HG03432 (cell line): ENCODE measurements around the gene TCP1.
A peak's percentile ranks its signal among the peaks of the same experiment; 100 is the strongest.
"Not testable (repeated sequence)": the region's sequence is repeated elsewhere in the genome, so short reads cannot be mapped to it uniquely, and the experiment has no call there.

Experiments used
- ATAC-seq: cut with Tn5 transposase; IDR thresholded peaks from one replicate; pipeline ENCODE4 v1.9.1; 2021; ENCODE audit warnings: mild to moderate bottlenecking, moderate library complexity; ENCODE audit not compliant: unreplicated experiment

The TCP1 gene

GRCh38 chr6:159817951-159818739 is 28.7 kb upstream of the TCP1 start:
- ATAC-seq: no peak

DNA sequence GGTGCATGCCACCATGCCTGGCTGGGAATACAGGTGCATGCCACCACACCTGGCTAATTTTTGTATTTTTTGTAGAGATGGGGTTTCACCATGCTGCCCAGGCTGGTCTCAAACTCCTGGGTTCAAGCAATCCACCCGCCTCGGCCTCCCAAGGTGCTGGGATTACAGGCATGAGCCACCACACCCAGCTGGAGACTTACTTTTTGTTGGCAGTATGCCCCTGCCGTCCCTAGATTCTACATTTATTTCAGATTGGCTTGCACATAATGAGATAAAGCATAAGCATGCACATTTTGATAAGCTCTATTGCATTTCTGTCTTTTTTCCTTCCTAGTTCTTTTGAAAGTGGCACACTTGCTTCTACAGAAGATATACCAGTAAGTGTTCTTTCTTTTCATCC is 27.4 kb upstream of the TCP1 start:
- not testable (repeated sequence) for ATAC-seq

- ATAC-seq: no peak
Observed at GRCh38 chr6:159815410-159815809, 26.0 kb upstream of the TCP1 start.

GRCh38 chr6:159813781-159814180 is 24.4 kb upstream of the TCP1 start:
- ATAC-seq: no peak

DNA sequence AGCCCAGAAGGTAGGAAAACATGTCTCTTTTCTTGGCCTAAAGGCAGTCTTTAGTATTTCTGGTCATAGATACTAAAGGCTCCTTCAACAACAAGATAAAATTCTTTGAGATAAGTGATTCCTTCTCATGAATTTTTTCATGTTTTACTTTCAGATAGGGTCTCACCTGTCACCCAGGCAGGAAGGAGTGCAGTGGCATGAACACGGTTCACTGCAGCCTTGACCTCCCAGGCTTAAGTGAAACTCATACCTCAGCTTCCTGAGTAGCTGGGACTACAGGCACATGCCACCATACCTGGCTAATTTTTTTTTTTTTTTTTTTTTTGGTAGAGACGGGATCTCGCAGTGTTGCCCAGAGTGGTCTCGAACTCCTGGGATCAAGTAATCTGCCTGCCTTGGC is 19.7 kb upstream of the TCP1 start:
- no peak for ATAC-seq

- no peak for ATAC-seq
Observed at GRCh38 chr6:159808647-159809046, 19.2 kb upstream of the TCP1 start.

DNA sequence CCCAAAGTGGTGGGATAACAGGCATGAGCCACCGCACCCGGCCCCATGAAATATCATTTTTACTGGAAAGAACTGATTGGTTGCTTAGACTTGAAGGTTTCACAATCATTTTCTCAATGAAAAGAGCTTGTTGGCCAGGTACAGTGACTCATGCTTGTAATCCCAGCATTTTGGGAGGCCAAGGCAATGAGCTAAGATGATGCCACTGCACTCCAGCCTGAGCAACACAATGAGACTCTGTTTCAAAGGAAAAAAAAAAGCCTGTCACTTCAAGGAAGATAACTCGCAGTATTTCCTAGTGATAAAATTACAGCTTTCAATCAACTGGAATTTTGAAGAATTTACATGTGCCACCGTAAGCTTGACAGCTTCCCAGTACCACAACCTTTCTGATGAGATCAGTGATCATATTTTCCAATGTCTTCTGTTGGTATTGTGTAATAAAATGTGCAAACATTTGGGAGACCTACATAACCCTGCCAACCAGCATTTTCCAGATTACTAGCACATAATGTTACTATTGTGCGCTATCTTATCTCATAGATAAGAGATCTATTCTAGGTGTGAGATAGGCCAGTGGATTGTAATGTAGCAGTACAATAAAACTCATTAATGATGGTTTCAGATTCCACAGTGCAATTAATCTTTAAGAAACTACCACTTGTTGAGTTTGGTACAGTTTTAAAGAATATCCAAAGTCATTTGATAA is 17.9 kb upstream of the TCP1 start:
- ATAC-seq: no peak

- ATAC-seq: no peak
Observed at GRCh38 chr6:159806021-159806458, 16.6 kb upstream of the TCP1 start.

DNA sequence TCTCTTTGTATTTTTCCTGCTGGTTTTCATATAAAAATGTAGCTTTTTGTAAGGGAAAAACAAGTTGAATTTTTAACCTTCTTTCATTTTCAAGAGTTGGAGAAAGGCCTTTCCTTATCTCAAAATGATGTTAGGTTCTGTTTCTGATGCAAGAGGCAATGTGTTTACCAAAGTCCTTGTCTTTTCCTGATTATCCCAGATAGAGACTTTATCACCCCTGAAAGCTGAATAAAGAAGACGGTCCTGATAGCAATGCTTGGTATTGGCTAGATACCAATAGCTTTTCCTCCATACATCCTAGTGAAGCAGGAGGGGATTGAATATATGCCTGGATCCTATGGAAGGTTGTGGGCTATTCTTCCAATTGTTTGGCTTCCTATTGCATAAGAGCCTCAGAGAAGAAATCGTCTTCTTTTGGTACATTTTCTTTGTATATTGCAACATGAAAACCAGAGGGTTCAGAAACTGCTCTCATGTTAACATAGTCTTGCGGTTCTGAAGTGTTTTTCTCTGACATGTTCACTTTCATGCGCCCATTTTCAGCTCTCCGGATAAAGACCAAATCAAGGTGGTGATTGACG is 16.1 kb upstream of the TCP1 start:
- no peak for ATAC-seq

GRCh38 chr6:159804504-159804903 is 15.1 kb upstream of the TCP1 start:
- ATAC-seq: no peak

DNA sequence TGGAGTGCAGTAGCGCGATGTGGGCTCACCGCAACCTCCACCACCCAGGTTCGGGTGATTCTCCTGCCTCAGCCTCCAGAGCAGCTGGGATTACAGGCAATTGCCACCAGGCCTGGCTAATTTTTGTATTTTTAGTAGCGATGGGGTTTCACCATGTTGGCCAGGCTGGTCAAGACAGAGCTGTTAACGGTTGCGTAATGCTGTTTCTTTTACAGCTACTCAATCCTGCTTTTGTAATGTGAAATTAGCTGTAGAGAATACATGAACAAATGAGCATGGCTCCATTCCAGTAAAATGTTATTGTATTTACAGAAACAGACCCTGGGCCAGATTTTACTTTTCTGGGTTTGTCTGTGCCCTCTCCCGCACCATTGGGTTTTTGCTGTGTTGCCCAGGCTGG is 12.5 kb upstream of the TCP1 start:
- ATAC-seq: no peak

DNA sequence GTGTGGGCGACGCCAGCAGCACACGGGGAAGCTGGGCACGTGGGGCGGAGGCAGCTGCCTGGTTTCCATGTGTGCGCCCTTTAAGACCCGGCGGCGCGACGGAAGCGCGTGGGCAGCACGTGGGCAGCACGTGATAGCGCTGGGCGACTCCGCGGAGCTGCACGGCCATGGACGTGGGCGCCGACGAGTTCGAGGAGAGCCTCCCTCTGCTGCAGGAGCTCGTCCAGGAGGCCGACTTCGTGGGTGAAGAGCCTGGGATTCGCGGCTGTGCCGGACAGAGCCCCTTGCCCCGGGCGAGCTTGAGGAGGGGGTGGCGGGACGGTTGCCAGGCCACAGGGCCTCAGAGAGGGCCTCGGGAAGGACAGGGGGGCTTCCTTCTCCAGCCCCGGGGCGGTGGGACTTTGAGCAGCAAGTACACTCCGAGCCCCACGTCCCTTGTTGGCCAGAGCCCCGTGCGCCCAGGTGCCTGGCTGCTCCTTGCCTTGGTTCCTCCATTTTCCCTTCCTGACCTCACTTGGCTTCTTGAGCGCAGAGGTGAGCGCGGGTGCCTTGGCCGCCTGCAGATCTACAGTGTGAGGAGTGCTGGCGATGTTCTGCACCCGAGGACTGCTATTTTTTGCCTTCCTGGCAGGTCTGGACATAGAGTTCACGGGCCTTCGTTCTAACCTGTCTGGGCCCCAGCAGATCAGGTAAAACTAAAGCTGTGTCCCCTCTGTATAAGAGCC is 10.9 kb upstream of the TCP1 start, which contains the start of gene PNLDC1:
Gene PNLDC1 (plus strand): TSS at position 136 of the 725 bp plus-strand sequence. CDS start 32 bp downstream, at position 168.
- ATAC-seq: no peak

DNA sequence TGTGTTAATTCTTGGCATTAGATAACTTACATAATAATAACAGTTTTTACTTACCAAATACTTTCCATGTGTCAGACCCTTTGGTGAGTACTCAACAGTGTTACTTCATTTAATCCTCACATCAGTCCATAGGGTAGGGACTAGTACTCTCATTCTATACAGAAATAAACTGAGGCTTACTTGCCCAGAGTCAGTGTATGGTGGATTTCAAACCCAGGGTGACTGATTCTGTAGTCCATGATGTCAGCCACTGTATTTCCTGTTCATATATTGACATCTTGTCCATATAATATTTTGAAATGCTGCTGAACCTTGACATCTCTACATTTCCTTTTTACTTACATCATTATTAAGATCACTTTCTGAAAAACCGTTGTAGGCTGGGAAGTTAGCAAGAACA is 8.2 kb upstream of the TCP1 start:
- ATAC-seq: no peak

- ATAC-seq: not testable (repeated sequence)
Observed at GRCh38 chr6:159794976-159795375, 5.6 kb upstream of the TCP1 start.

DNA sequence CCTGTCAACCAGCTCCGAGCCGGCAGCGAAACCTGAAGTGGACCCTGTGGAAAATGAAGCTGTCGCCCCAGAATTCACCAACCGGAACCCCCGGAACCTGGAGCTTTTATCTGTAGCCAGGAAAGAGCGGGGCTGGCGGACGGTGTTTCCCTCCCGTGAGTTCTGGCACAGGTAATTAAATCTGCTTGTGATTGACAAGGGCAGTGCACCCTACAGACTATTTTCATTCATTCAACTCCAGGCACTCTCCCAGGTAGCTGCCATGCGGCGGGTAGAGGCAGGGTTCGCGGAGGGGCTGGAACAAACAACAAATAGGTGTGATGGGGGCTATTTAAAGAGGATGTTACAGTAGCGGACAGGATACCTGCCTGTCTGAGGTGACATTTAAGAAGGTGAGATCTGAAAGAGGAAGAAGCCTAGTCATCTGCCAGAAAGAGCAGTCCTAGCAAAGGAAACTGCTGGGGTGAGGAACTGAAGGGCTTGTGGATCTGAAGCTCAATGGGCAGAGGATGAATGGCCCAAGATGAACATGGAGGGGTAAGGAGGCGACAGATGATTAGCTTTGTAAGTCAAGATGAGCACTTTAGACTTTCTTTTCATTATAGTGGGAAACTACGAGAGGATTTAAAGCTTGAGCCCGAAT is 1.7 kb upstream of the TCP1 start:
- ATAC-seq: no peak

- ATAC-seq: peak; percentile 82
Observed at GRCh38 chr6:159790149-159790955, 950 bp upstream of the TCP1 start, which contains the start of gene MRPL18. TSS of gene MRPL18 (plus strand) at chr6:159790467. CDS start at chr6:159790588, 121 bp downstream.

DNA sequence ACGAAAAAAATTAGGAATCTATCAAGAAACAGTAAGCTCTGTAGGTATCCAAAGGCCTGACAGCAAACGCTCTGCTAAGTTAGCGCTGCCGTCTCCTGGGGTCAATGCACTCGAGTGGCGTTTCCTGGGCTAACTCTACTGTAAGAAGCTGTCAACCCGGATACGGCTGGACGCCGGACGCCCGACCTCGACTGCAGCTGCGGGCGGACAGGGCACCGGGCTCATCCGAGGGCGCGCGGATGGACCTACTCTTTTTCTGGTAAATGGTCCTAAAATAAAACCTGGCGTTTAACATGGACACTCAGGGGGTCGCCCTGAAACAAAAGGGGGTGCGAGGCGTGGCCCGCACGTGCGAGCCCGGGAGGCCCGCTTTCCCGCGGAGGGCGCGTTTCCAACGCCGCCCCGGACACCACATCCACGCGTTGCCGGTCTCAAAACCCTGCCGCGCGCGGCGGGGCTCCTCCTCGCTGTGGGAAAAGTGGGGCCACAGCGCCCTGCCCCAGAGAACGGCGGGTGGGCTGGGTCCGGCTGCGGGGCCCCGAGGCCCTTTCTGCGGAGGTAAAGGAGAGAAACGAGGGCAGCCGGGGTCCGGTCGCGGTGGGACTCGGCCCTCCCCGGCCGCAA is 537 bp downstream of the TCP1 start:
- peak; percentile 8 for ATAC-seq

GRCh38 chr6:159788276-159788675 is 1.1 kb downstream of the TCP1 start:
- no peak for ATAC-seq

GRCh38 chr6:159778542-159779103 is 10.8 kb downstream of the TCP1 start:
- ATAC-seq: no peak
